ENCODE results near the gene VPS26C. TPM values are rescaled to one million over a fixed set of nuclear protein-coding genes. Genes with fewer than 3 reads are reported as not detected.

VPS26C gene
- total RNA-seq, 1 donor from 2014 or later: 31.2 TPM

DNA sequence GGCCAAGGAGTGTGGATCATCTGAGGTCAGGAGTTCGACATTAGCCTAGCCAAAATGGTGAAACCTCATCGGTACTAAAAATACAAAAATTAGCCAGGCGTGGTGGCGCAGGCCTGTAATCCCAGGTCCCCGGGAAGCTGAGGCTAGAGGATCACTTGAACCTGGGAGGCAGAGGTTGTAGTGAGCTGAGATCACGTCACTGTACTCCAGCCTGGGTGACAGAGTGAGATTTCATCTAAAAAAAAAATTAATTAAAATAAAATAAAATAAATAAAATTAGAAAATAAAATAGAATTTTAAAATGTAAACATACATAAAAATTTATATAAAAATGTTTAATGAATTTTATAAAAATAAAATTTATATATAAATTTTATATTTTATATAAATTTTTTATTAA, 5.8 kb upstream of the VPS26C start:
- TF ChIP-seq CTCF (conservative IDR thresholded peaks at IDR 0.05; ENCODE audit: low read depth, low read length): no peak
- no peak for DNase-seq (ENCODE audit: low read depth)
- H3K4me3 ChIP-seq (ENCODE audit: low read depth, low read length): no peak overlapping the region

DNA sequence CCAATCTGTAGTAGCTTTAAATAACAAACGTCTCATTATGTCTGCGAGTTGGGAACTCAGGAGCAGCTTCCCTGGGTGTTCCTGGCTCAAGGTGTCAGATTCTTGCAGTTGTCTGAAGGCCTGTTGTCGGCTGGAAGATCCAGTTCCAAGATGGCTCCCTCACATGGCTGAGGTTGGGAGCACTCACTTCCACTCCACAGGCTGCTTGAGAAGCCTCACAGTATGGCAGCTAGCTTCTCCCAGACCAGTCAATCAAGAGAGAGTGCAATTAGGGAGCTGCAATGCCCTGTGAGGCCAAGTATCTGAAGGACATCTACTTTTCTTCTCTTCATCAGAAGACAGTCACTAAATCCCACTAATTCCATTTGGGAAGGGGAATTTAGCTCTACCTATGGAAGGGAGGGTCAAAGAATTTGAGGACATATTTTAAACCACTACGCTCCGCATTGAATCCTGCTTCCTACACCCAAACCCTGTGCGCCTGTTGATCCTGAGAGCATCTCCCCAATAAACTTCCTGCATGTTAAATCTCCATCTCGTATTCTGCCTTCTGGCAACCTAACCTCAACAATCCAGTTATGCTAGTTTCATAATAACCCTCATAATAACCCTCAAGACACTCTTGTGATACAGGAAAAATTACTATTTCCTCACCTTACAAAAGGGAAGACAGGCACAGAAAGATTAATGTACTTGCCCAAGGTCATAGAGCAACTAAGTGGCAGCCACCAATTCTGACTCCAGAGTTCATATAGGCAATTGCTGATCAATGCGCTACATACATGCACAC, 3.6 kb upstream of the VPS26C start:
- no peak for DNase-seq (ENCODE audit: low read depth)
- no peak overlapping the region for H3K4me3 ChIP-seq (ENCODE audit: low read depth, low read length)
- TF ChIP-seq CTCF (conservative IDR thresholded peaks at IDR 0.05; ENCODE audit: low read depth, low read length): no peak

GRCh38 chr21:37269481-37269880, 2.3 kb upstream of the VPS26C start:
- H3K4me3 ChIP-seq (ENCODE audit: low read depth, low read length): no peak overlapping the region
- no peak for DNase-seq (ENCODE audit: low read depth)
- no peak for TF ChIP-seq CTCF (conservative IDR thresholded peaks at IDR 0.05; ENCODE audit: low read depth, low read length)

GRCh38 chr21:37268186-37268503, 1.0 kb upstream of the VPS26C start:
- no peak for TF ChIP-seq CTCF (conservative IDR thresholded peaks at IDR 0.05; ENCODE audit: low read depth, low read length)
- DNase-seq (ENCODE audit: low read depth): no peak
- H3K4me3 ChIP-seq (ENCODE audit: low read depth, low read length): peak overlapping the region; percentile 88

DNA sequence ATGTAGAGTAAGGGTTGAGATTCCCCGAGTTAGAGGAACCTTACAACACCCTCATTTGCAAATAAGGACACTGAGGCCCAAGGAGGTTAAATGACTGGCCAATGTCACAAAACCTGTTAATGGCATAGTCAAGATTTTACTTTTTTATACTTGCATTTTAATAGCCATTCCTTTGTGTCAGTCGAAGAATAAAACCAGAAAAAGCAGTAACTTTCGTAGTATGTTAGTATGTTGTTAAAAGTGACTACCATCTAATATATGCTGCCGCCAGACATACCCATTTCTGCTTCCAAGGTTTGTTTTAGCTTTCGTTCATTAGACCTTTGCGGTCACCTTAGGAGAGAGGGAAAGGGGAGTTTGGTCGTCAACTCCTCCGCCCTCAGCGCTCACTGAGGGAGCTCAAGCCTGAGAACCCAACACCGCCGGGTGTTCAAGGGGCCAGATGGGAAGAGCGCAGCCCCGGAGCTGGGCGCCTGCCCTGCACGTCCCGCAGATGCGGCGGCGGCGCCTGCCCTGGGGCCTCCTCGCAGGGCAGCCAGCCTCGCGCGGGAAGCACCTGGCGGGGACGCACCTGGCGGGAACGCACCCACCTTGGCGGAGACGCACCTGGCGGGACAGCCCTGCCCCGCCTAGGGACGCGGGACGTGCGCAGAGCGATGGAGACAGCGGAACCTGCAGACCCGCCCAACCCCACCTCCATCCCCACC, 466 bp downstream of the VPS26C start:
- no peak for DNase-seq (ENCODE audit: low read depth)
- no peak for TF ChIP-seq CTCF (conservative IDR thresholded peaks at IDR 0.05; ENCODE audit: low read depth, low read length)
- H3K4me3 ChIP-seq (ENCODE audit: low read depth, low read length): peak overlapping the region; percentile 88

- TF ChIP-seq CTCF (conservative IDR thresholded peaks at IDR 0.05; ENCODE audit: low read depth, low read length): no peak
- DNase-seq (ENCODE audit: low read depth): no peak
- H3K4me3 ChIP-seq (ENCODE audit: low read depth, low read length): no peak overlapping the region
These were observed 2.3 kb downstream of the VPS26C start for GRCh38 chr21:37264808-37265207.

Measured in epithelial cell of proximal tubule (primary cell).